ENCODE data around the gene CATSPERZ.

GRCh38 chr11:64265176-64266160 is 34.7 kb upstream of the CATSPERZ start:
- TF ChIP-seq CTCF (IDR thresholded peaks at IDR 0.05) = no peak
- no peak for TF ChIP-seq POLR2A (IDR thresholded peaks at IDR 0.05)
